VCaP (cell line): Measurements from ENCODE around the gene TSKU.

Experiments
- H3K27ac ChIP-seq: fragments of 450-650 bp; 2 replicates; pipeline ENCODE4 v1.5.1; 2017
- TF ChIP-seq, protein P1 (sequence below): fragments of 450-650 bp; conservative IDR thresholded peaks from 2 replicates; pipeline ENCODE4 v1.5.1; 2017; ENCODE audit warnings: mild to moderate bottlenecking, moderate library complexity

Gene TSKU

GRCh38 chr11:76781807-76782530, 1.2 kb upstream of the TSKU start:
- peak overlapping the region; percentile 95 for H3K27ac ChIP-seq

DNA sequence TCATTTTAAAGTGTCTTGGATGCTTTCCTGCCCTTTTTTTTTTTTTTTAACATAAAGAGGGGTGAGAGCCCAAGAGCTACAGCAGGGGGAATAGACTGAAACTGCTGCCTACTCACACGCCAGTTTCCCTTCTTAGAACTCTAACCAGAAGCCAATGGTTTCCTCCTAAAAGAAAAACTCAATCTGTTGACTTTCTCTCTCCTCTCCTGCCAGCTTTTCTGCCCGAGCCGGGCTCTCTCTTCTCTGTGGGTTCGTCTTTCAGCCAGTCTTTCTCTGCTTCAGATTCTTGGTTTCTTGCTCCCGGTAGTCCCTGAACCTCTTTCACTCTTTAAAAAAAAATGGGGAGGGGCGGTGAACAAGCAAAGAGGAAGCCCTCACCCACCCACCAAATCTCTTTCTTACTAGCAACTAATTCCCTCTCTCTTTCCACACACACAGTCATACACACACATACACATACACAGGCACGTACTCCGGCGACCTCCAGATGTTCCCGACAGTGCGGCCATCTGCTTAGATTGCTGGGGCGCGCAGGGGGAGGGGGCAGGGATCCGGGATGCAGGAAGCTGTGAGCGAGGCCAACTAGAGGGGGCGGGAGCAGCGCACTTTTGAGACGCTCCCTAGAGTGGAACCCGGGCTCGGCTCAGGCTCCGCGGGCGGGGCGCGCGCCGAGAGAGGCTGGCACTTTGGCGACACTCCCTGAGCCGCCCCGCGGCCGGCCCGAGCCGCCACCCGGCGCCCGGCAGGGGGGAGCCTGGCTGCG, 444 bp upstream of the TSKU start:
- TF ChIP-seq, protein P1, sequence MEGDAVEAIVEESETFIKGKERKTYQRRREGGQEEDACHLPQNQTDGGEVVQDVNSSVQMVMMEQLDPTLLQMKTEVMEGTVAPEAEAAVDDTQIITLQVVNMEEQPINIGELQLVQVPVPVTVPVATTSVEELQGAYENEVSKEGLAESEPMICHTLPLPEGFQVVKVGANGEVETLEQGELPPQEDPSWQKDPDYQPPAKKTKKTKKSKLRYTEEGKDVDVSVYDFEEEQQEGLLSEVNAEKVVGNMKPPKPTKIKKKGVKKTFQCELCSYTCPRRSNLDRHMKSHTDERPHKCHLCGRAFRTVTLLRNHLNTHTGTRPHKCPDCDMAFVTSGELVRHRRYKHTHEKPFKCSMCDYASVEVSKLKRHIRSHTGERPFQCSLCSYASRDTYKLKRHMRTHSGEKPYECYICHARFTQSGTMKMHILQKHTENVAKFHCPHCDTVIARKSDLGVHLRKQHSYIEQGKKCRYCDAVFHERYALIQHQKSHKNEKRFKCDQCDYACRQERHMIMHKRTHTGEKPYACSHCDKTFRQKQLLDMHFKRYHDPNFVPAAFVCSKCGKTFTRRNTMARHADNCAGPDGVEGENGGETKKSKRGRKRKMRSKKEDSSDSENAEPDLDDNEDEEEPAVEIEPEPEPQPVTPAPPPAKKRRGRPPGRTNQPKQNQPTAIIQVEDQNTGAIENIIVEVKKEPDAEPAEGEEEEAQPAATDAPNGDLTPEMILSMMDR: peak; percentile 17; the same call in 1 of the 2 replicates
- peak overlapping the region; percentile 95 for H3K27ac ChIP-seq

More at GRCh38 chr11:76781807-76782530, 1.2 kb upstream of the TSKU start:
- TF ChIP-seq, protein P1: no peak

DNA sequence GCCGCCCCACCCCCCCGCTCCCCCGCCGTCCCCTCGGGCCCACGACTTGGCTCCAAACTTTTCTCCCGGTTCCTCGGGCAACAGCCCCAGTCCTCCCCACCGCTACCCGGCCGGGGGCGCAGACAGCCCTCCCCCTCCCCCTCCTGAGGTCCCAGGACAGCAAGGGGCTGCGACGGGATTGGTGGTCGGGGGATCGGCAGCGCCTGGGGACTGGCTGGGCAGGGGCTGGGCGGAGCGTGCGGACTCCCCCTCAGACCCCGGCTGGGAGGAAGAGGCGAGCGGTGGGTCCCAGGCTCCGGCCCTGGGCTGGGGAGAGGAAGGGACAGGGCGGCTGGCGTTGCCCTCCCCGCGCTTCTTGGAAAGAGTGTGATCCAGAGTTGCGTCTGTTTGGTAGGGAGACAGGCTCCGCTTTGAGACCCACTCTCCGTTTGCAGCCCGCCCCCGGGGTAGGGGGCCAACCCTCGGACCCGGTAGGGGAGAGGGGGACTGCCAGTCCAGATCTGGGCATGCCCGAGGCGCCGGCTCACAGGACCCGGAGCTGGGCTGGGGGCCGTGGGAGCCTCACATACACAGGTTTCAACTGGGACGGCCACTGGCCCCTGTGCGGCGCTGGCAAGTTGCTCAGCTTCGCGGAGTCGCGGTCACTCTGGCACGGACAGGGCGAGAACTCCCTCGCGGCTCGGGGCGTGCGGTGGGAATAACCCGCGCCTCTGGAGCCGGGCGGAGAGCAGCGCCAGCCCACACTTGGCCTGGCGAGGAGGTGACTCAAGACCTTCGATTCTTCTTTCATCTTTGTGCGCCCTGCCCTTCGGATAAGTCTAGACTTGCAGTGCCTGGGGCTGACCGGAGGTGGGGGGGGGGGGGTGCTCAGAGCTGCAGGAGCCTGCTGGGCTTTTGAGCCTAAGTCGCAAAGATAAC, 999 bp downstream of the TSKU start:
- TF ChIP-seq, protein P1: peak; percentile 34
- peak overlapping the region; percentile 95 for H3K27ac ChIP-seq

GRCh38 chr11:76785513-76785912, 2.4 kb downstream of the TSKU start:
- peak overlapping the region; percentile 95 for H3K27ac ChIP-seq
- TF ChIP-seq, protein P1: no peak

DNA sequence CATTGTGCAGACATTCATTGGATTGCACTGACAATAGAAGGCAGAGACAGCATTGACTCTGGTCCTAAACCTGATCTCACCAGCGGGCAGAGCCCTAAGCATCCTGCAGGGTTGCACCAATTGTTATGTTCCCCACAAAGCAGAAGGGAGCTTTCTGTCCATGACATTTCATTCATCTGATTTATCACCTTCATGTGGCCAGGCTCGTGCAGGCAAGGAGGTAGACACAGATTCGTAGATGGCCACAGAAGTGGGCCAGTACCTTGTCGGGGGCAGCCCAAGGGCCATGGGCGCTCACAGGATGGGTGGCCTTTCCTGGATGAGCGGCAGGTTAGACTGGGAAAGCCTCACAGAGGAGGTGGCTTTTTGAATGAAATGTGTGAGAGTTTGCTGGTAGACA, 2.9 kb downstream of the TSKU start:
- peak overlapping the region; percentile 95 for H3K27ac ChIP-seq

GRCh38 chr11:76786441-76787014, 3.4 kb downstream of the TSKU start:
- TF ChIP-seq, protein P1: no peak
- H3K27ac ChIP-seq: peak overlapping the region; percentile 95

More for the DNA sequence above, 2.9 kb downstream of the TSKU start:
- TF ChIP-seq, protein P1: no peak
